NAMALWA (cell line): ENCODE results near the gene FRZB.

Experiments used
- DNase-seq: peaks from one replicate; pipeline ENCODE4 v3.0.0-alpha.2; 2015; ENCODE audit warnings: low spot score

FRZB gene

GRCh38 chr2:182836451-182836850 is 30.0 kb downstream of the FRZB start:
- no peak for DNase-seq

DNA sequence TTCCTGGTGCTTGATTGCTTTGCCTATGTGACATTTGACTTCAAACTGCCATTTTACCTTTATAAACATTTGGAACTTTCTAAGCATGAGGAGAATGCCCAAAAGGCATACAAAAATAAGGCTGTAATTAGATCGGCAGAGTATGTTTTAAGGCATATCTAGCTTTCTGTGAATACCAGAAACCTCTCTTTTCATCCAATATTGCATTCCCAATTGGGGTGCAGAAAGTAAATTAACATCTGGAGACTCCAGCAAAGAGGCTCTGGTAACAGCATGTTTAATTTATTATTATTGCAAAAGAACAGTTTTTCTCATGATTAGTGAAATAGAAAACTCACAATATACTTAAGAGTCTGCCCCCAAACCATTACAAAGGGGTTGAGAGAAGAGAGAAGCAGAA is 32.1 kb downstream of the FRZB start:
- DNase-seq: no peak

- no peak for DNase-seq
Measured at GRCh38 chr2:182833084-182833854, 33.2 kb downstream of the FRZB start.

- no peak for DNase-seq
Measured at GRCh38 chr2:182831921-182832320, 34.5 kb downstream of the FRZB start.

DNA sequence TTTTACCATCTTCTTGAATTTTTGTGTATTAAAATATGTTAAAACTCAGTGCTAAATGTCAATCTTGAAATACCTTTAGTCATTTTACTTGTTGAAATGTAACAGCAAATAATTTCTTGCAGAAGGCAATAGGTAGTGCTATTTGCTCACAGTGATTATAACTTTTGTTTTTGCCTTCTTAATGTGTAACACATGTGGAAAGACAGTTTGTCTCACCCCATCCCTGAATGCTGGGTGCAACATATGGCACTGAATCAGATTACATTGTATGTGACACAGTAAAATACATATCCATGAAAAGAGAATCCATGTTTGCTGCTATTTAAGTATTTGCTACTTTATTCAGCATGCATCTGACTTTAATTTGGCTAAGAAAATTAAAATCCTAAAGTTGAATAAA is 35.3 kb downstream of the FRZB start:
- DNase-seq: no peak

DNA sequence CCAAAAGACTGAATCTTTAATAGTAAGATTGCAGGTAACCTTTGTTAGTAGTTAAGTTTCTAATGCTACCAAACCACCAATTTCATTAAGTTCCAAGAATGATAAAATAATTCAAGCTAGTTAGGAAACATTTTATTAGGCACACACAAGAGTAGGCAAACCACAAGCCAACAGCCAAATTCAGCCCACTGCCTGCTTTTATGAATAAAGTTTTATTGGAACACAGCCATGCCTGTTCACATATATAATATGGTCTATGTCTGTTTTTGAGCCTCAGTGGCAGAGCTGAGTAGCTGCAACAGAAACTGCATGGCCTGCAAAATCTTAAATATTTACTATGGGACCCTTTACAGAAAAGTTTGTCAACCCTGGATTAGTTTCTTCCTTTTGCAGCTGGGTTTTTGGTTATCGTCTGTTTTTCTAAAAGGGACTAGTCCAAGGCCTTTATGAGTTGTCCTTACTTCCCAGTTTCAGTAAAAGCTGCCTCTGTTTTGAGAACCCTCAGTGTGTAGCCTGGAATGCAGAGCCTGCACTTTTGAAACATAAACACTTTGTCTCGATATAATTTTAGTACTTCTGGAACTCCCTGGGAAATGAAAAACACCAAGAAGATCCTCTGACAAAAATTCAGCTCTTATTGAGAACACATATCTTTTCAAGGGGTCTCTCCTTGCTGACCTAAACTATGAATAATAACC is 39.1 kb downstream of the FRZB start:
- no peak for DNase-seq

- no peak for DNase-seq
Measured at GRCh38 chr2:182826496-182826895, 39.9 kb downstream of the FRZB start.

DNA sequence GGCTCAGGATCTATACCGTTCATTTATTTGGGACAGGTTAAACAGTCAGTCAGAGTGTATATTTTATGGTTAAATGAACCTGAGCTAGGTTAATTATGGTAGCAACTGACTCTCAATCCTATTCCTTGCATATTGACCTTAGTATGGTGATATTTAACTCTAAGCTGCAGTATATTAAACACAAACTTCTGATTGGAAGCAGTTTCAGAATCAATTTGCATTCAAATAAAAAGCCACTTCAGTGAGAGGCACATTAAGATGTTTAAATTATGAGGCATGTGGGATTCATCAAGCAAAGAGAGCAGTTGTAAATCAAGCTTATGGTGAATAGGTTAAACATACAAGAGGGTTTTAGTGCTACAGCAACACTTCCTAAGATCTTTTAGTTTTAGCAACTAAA is 40.4 kb downstream of the FRZB start:
- no peak for DNase-seq

GRCh38 chr2:182824767-182825158 is 41.7 kb downstream of the FRZB start:
- DNase-seq: no peak

DNA sequence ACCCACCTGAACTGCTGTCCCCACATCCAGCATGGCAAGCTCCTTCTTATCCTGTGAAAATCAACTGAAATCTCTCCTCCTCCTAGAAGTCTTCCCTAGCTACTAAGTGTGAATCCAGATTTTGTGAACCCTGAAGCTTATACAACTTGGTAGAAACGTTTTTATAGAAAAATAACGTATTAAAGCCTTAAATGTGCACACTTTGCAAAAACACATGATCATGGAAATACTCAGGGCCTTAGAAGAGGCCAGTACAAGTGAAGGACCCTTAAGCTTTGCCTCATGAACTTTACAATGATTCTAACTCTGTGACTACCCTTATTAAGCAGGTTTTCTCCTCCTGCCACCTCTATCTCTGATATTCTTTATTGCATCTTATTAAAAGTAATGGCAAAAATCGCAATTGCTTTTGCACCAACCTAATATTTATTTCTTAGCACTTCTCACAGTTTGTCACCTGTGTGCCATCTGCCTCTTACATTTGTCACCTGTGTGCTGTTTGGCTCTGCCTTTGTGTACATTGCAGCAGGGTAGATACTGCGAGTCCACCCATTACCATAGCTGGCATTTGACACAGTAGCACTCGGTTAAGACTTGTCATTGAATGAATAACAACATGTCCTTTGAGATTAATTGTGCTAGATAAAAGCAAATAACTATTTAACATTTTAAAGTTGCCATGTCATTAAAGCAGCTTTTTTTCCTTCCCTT is 42.2 kb downstream of the FRZB start:
- DNase-seq: no peak

DNA sequence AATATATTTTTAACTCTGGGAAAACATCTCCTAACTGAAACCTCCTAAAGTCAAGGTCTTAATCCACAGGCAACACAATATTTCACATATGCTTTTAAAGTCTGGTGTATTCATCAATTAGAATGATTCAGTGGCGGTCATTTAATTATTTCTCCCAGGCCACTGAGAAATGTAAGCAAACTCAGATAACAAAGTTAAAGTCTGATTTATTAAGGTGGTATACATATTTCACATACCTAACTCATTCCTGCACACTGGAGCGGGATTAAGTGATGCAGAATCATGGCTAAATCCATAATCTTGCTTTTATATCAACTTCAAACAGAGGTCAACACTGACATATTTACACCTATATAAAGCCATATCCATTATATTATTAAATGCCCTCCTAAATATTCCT is 43.7 kb downstream of the FRZB start:
- DNase-seq: no peak

GRCh38 chr2:182821182-182821581 is 45.3 kb downstream of the FRZB start:
- no peak for DNase-seq

GRCh38 chr2:182819412-182819811 is 47.0 kb downstream of the FRZB start:
- no peak for DNase-seq

DNA sequence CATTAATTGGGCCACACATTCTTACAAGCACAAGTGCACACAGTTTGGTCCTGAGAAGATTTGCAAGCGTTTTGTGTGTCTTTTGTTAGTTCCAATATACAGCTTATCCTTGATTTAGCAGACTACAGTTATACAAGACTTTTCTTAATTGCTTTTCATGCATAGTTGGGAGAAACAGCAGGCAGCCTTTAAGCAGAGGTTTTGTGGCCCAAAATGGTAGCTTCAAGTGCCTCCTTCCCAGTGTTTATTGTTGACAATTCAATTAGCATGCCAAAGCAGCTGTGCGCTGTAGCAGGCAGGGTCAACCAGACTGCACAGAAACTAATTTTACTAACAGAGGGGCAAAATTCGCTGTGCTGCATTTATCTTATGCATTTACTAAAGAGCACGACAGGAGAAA is 47.5 kb downstream of the FRZB start:
- DNase-seq: no peak

DNA sequence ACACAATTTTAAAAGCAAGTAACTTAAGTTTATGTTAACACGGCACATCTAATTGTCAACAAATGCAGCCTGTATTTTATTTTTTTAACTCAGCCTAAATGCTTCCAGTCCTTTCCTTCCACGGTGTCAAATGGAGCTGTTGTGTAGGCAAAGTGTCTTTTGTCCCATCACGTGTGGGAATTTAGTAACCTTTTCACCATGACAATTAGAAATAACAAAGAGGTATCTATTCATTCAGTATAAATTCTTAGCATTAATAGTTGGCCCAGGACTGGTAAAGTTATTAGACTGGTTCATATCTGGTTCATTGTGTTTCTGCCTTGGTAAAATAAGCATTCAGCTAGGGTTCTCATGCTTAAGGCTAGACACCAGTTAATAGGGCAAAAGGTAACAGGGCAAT is 47.9 kb downstream of the FRZB start:
- DNase-seq: no peak

- no peak for DNase-seq
Measured at GRCh38 chr2:182817558-182817957, 48.9 kb downstream of the FRZB start.

DNA sequence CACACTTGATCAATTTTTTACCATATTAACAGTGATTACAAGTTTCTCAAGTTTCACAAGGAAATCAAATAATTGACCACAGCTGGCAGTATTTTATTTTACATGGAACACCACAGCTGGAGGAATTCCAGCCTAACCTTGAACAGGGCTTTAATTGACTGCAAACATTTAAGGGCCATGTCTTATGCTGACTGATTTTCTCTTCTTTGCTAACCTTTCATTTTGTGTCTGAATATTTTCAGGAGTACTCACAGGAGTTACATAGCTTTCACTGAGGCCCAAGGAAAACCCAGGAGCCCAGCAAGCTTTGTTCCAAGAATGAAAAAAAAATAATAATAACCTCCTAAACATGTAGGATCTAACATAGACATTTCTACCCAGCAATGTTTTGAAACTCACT is 49.6 kb downstream of the FRZB start:
- no peak for DNase-seq

DNA sequence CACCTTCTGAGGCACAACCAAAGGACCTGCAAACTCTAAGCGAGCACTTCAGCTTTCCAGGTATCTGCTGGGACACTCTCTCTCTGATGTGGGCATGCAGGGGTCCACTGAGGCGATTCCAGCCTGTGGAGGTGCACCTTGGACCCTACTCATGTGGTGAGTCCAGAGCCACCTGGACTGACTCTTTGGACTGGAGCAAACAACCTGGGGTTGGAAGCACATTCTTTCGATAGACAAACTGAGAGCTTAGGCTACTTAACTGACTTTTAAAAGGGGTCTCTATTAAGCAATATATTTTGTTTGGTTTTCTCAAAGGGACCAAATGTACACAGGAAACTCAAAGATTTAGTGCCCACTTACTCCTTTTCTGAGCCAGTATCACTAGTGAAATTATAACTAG is 51.6 kb downstream of the FRZB start:
- no peak for DNase-seq

GRCh38 chr2:182814380-182814779 is 52.1 kb downstream of the FRZB start:
- DNase-seq: no peak

GRCh38 chr2:182810087-182810486 is 56.4 kb downstream of the FRZB start:
- no peak for DNase-seq

- no peak for DNase-seq
Measured at GRCh38 chr2:182807319-182807718, 59.1 kb downstream of the FRZB start.

GRCh38 chr2:182804128-182804527 is 62.3 kb downstream of the FRZB start:
- no peak for DNase-seq

DNA sequence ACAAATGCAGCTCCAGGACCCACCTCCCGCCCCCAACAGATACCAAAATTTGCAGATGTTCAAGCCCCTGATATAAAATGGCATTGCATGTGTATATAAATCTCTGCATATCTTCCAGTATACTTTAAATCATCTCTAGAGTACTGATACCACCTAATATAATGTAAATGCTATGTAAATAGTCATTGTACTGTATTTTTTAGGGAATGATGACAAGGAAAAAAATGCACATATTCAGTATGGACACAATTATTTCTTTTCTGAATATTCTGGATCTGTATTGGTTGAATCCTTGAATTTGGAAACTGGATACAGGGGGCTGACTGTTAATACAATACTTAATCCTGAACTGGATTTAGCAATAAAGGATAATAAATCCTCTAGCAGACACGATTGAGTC is 67.7 kb downstream of the FRZB start:
- no peak for DNase-seq
